ENCODE data around the gene TNXB. TPM values are rescaled to one million over a fixed set of nuclear protein-coding genes. Genes with fewer than 3 reads are reported as not detected.
"Not testable (repeated sequence)": the region's sequence is repeated elsewhere in the genome, so short reads cannot be mapped to it uniquely, and the experiment has no call there.

The TNXB gene
- total RNA-seq, 1 experiment from 2014 or later = 0.66 TPM

DNA sequence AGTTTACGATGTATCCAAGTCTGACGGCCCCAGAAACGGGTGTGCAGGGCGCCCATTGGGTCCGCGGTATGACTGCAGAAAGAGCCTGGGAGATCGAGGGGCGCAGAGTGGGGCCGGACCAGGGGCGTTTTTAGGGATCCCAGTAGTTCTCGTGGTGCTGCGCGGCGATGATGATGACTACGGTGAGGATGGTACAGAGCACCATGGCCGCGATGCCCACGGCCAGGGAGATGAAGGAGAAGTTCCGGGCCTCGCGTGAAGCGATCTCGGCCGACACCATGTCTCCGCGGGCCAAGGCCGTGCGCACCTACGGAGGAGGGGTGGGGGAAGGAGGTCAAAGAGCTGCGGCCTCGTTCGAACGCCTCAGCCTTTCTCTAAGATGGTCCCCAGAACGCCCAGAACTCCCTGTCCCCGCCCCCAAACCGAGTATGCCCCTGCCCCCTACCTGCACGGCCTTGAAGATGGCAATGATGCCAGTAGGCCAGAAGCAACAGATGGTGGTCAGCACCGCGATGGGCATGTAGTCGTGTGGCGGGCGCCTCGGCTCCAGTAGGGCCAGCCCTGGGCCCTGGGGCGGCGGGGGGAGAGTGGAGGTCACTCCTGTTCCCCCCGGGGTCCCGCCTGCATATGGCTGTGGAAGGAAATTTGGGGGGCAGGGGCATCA is 40.1 kb upstream of the TNXB start:
- H3K4me1 ChIP-seq (replicated peaks) = peaks cover 10% of the 10 kb centered on the region
- DNase-seq (ENCODE audit: low read depth in 1 of 2, low spot score in 2 of 2) = no peak
- H3K27me3 ChIP-seq (replicated peaks) = peaks cover 6% of the 10 kb centered on the region; the same call in 1 of the 2 replicates
- no peaks in the 10 kb centered on the region for H3K9me3 ChIP-seq (replicated peaks)
- no peak overlapping the region for H3K4me3 ChIP-seq
- H3K27ac ChIP-seq = no peak overlapping the region
- no peaks in the 10 kb centered on the region for H3K36me3 ChIP-seq

GRCh38 chr6:32148289-32149091 is 39.4 kb upstream of the TNXB start:
- Histone ChIP-seq H3K27ac (no peak overlapping the region), H3K4me3 (no peak overlapping the region), H3K9me3 (replicated peaks) (no peaks in the 10 kb centered on the region), H3K27me3 (replicated peaks) (peaks cover 6% of the 10 kb centered on the region; the same call in 1 of the 2 replicates), H3K36me3 (no peaks in the 10 kb centered on the region), H3K4me1 (replicated peaks) (peaks cover 7% of the 10 kb centered on the region)
- no peak for DNase-seq (ENCODE audit: low read depth in 1 of 2, low spot score in 2 of 2)

GRCh38 chr6:32147401-32148132 is 38.4 kb upstream of the TNXB start:
- H3K27me3 ChIP-seq (replicated peaks) = peaks cover 6% of the 10 kb centered on the region; the same call in 1 of the 2 replicates

DNA sequence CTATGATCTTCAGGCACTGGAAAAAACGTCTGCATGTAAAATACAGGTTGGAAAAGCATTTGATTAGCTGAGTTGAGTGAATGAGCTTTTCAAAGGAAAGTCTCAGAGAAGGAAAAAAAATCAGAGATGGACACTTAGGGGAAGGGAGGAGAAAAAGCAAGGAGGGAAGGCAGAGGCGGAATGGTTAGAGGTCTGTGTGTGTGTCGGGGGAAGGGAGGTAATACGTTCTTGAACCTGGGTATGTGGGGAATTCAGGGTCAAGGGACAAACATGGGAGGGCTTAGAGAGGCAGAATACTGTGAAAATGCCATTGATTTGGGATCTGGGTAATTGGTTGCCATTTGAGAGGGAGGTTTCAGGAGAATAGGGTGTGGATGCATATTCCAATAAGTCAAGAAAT is 37.5 kb upstream of the TNXB start:
- Histone ChIP-seq H3K4me3 (no peak overlapping the region), H3K36me3 (no peaks in the 10 kb centered on the region), H3K27ac (no peak overlapping the region), H3K27me3 (replicated peaks) (peaks cover 6% of the 10 kb centered on the region; the same call in 1 of the 2 replicates), H3K4me1 (replicated peaks) (no peaks in the 10 kb centered on the region; the same call in 1 of the 2 replicates), H3K9me3 (replicated peaks) (no peaks in the 10 kb centered on the region)
- no peak for DNase-seq (ENCODE audit: low read depth in 1 of 2, low spot score in 2 of 2)

More at GRCh38 chr6:32147401-32148132, 38.4 kb upstream of the TNXB start:
- H3K4me1 ChIP-seq (replicated peaks) = no peaks in the 10 kb centered on the region; the same call in 1 of the 2 replicates
- H3K27ac ChIP-seq = no peak overlapping the region
- no peak overlapping the region for H3K4me3 ChIP-seq
- H3K36me3 ChIP-seq = no peaks in the 10 kb centered on the region
- H3K9me3 ChIP-seq (replicated peaks) = no peaks in the 10 kb centered on the region
- DNase-seq (ENCODE audit: low read depth in 1 of 2, low spot score in 2 of 2) = no peak

DNA sequence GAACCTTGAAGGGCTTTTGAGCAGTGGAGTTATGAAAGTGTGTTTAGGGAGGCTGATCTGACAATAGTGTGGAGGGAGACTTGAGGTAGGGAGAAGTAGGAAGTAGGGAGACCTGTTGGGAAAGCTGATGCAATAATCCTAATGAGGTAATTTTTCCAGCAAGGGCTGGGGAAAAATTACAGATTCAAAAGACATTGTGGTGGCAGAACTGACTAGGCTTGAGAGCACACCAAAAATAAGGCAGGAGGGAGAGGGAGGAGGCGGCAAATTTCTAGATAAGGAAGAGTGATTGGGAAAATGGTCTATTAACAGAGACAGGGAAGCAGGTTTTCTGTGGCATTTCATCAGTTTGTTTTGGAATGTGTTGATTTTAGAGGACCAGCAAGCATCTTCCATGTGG is 37.1 kb upstream of the TNXB start:
- no peak for DNase-seq (ENCODE audit: low read depth in 1 of 2, low spot score in 2 of 2)
- peaks cover 6% of the 10 kb centered on the region; the same call in 1 of the 2 replicates for H3K27me3 ChIP-seq (replicated peaks)
- H3K4me1 ChIP-seq (replicated peaks) = no peaks in the 10 kb centered on the region; the same call in 1 of the 2 replicates
- H3K9me3 ChIP-seq (replicated peaks) = no peaks in the 10 kb centered on the region
- H3K27ac ChIP-seq = no peak overlapping the region
- no peak overlapping the region for H3K4me3 ChIP-seq
- H3K36me3 ChIP-seq = no peaks in the 10 kb centered on the region

GRCh38 chr6:32144238-32144637 is 35.1 kb upstream of the TNXB start:
- not testable (repeated sequence) for H3K9me3 ChIP-seq (replicated peaks); H3K36me3 ChIP-seq; H3K27ac ChIP-seq; DNase-seq (ENCODE audit: low read depth in 1 of 2, low spot score in 2 of 2); H3K4me3 ChIP-seq; H3K4me1 ChIP-seq (replicated peaks); H3K27me3 ChIP-seq (replicated peaks)

DNA sequence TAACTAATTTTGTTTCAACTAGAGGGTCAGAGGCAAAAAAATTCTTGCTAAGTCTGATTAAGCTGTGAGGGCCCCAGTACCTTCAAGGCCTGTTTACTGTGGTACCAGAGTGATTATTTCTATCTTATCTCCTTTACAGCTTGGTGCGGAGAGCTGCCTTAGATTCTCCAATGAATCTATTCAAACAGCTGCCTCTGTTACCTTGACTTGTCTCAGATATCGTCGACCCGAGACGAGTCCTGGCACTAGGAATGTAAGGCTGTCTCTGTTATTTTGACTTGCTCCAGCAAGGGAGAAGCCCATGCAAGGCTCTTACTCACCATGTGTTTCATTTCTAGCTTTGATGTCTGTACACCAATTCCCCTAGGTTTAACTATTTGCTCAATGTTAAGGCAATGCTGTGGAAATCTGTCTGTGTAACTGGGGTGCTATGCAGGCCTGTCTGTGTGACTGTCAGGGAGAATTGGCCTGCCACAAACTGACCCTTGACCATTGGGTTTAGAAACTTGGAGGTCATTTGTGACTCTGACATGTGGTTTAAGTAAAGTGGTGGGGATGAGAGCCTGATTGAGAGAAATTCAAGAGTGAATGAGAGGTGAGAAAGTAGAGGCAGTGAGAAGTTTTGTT is 31.4 kb upstream of the TNXB start:
- peaks cover 14% of the 10 kb centered on the region for H3K4me1 ChIP-seq (replicated peaks)
- H3K36me3 ChIP-seq = no peaks in the 10 kb centered on the region
- no peak overlapping the region for H3K4me3 ChIP-seq
- no peak overlapping the region for H3K27ac ChIP-seq
- no peaks in the 10 kb centered on the region for H3K27me3 ChIP-seq (replicated peaks)
- no peak for DNase-seq (ENCODE audit: low read depth in 1 of 2, low spot score in 2 of 2)
- H3K9me3 ChIP-seq (replicated peaks) = no peaks in the 10 kb centered on the region

- Histone ChIP-seq H3K36me3 (no peaks in the 10 kb centered on the region), H3K4me1 (replicated peaks) (peaks cover 18% of the 10 kb centered on the region), H3K27ac (no peak overlapping the region), H3K4me3 (no peak overlapping the region), H3K9me3 (replicated peaks) (no peaks in the 10 kb centered on the region), H3K27me3 (replicated peaks) (no peaks in the 10 kb centered on the region)
- no peak for DNase-seq (ENCODE audit: low read depth in 1 of 2, low spot score in 2 of 2)
Measured at GRCh38 chr6:32139590-32139989, 30.5 kb upstream of the TNXB start.

DNA sequence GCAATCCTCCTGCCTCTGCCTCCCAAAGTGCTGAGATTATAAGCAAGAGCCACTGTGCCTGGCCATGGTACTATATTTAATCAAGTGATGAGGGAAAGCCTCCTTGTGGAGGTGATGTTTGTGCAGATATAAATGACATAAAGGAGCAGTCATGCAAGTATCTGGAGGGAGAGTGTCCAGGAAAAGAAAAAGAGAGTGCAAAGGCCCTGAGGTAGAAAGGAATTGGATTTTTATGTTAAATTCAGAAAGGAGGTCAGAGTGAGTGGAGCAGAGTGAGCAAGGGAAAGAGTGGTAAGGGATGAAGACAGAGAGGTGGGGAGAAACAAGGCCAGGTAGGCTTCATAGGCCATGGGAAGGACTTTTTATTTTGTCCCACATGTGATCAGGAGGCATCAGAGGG is 28.3 kb upstream of the TNXB start:
- Histone ChIP-seq H3K27ac (no peak overlapping the region), H3K4me3 (no peak overlapping the region), H3K9me3 (replicated peaks) (no peaks in the 10 kb centered on the region), H3K36me3 (no peaks in the 10 kb centered on the region), H3K27me3 (replicated peaks) (no peaks in the 10 kb centered on the region), H3K4me1 (replicated peaks) (peaks cover 31% of the 10 kb centered on the region)
- DNase-seq (ENCODE audit: low read depth in 1 of 2, low spot score in 2 of 2) = no peak

GRCh38 chr6:32133786-32134185 is 24.6 kb upstream of the TNXB start:
- peaks cover 42% of the 10 kb centered on the region for H3K4me1 ChIP-seq (replicated peaks)
- DNase-seq (ENCODE audit: low read depth in 1 of 2, low spot score in 2 of 2) = peak in 1 of 2 experiments; percentile 74
- H3K27ac ChIP-seq = peak overlapping the region; percentile 42
- H3K9me3 ChIP-seq (replicated peaks) = no peaks in the 10 kb centered on the region
- no peaks in the 10 kb centered on the region for H3K27me3 ChIP-seq (replicated peaks)
- H3K4me3 ChIP-seq = no peak overlapping the region
- H3K36me3 ChIP-seq = no peaks in the 10 kb centered on the region; the same call in 1 of the 2 replicates

DNA sequence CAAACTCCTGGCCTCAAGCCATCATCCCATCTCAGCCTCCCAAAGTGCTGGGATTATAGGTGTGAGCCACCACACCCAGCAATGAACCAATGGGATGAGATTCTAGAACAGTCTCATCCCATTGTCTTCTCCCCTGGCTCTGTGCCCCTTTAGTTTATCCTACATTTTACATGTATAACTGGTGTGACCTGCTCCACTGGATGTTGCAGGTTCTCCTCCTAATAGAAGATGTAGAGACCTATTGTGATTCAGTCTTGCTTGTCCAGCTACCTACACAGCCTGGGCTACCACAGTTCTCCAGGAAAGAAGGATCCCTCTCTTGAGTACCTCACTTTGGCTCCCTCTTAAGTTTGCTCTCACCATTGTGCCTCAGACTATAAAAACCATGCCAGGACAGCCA is 23.0 kb upstream of the TNXB start:
- peaks cover 52% of the 10 kb centered on the region for H3K4me1 ChIP-seq (replicated peaks)
- H3K36me3 ChIP-seq = peaks cover 3% of the 10 kb centered on the region
- no peaks in the 10 kb centered on the region for H3K27me3 ChIP-seq (replicated peaks)
- DNase-seq (ENCODE audit: low read depth in 1 of 2, low spot score in 2 of 2) = no peak
- no peak overlapping the region for H3K4me3 ChIP-seq
- no peak overlapping the region for H3K27ac ChIP-seq
- no peaks in the 10 kb centered on the region for H3K9me3 ChIP-seq (replicated peaks)

- Histone ChIP-seq H3K9me3 (replicated peaks) (no peaks in the 10 kb centered on the region), H3K36me3 (peaks cover 8% of the 10 kb centered on the region)
Measured at GRCh38 chr6:32131439-32131948, 22.4 kb upstream of the TNXB start.

More at GRCh38 chr6:32131439-32131948, 22.4 kb upstream of the TNXB start:
- no peak for DNase-seq (ENCODE audit: low read depth in 1 of 2, low spot score in 2 of 2)
- H3K27ac ChIP-seq = no peak overlapping the region
- peaks cover 52% of the 10 kb centered on the region for H3K4me1 ChIP-seq (replicated peaks)
- no peak overlapping the region for H3K4me3 ChIP-seq
- no peaks in the 10 kb centered on the region for H3K27me3 ChIP-seq (replicated peaks)
